ENCODE data around the gene DUS3L.

DNA sequence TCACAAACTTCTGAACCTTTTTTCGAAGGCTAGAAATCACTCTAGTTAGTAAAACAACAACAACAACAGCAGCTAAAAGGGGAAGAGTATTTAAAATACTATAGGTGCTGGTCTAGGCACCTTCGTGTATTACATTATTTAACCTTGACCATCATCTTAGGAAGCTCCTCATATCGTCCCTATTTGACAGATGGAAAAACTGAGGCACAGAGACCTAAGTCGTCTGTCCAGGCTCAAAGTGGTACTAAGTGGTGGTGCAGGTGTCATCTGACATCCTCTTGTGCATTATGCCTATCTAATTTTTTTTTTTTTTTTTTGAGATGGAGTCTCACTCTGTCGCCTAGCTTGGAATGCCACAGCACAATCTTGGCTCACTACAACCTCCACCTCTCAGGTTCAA lies 41.5 kb downstream of the DUS3L start:
- TF ChIP-seq NFYB (CRISPR knock-in tag; conservative IDR thresholded peaks at IDR 0.05; ENCODE audit: low read depth): no peak
- TF ChIP-seq CREM (CRISPR knock-in tag; IDR thresholded peaks at IDR 0.05): no peak
- TF ChIP-seq FOXP1 (CRISPR knock-in tag; IDR thresholded peaks at IDR 0.05; ENCODE audit: borderline replicate concordance): no peak
- TF ChIP-seq, protein P1, sequence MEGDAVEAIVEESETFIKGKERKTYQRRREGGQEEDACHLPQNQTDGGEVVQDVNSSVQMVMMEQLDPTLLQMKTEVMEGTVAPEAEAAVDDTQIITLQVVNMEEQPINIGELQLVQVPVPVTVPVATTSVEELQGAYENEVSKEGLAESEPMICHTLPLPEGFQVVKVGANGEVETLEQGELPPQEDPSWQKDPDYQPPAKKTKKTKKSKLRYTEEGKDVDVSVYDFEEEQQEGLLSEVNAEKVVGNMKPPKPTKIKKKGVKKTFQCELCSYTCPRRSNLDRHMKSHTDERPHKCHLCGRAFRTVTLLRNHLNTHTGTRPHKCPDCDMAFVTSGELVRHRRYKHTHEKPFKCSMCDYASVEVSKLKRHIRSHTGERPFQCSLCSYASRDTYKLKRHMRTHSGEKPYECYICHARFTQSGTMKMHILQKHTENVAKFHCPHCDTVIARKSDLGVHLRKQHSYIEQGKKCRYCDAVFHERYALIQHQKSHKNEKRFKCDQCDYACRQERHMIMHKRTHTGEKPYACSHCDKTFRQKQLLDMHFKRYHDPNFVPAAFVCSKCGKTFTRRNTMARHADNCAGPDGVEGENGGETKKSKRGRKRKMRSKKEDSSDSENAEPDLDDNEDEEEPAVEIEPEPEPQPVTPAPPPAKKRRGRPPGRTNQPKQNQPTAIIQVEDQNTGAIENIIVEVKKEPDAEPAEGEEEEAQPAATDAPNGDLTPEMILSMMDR (IDR thresholded peaks at IDR 0.05): no peak
- no peak for TF ChIP-seq ZNF423 (CRISPR knock-in tag; IDR thresholded peaks at IDR 0.05)
- no peak for TF ChIP-seq NFE2L1 (CRISPR knock-in tag; IDR thresholded peaks at IDR 0.05)
- TF ChIP-seq, protein P2, sequence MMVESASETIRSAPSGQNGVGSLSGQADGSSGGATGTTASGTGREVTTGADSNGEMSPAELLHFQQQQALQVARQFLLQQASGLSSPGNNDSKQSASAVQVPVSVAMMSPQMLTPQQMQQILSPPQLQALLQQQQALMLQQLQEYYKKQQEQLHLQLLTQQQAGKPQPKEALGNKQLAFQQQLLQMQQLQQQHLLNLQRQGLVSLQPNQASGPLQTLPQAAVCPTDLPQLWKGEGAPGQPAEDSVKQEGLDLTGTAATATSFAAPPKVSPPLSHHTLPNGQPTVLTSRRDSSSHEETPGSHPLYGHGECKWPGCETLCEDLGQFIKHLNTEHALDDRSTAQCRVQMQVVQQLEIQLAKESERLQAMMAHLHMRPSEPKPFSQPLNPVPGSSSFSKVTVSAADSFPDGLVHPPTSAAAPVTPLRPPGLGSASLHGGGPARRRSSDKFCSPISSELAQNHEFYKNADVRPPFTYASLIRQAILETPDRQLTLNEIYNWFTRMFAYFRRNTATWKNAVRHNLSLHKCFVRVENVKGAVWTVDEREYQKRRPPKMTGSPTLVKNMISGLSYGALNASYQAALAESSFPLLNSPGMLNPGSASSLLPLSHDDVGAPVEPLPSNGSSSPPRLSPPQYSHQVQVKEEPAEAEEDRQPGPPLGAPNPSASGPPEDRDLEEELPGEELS (CRISPR knock-in tag; IDR thresholded peaks at IDR 0.05): no peak
- no peak for TF ChIP-seq SMAD4 (CRISPR knock-in tag; IDR thresholded peaks at IDR 0.05)
- TF ChIP-seq, protein P3, sequence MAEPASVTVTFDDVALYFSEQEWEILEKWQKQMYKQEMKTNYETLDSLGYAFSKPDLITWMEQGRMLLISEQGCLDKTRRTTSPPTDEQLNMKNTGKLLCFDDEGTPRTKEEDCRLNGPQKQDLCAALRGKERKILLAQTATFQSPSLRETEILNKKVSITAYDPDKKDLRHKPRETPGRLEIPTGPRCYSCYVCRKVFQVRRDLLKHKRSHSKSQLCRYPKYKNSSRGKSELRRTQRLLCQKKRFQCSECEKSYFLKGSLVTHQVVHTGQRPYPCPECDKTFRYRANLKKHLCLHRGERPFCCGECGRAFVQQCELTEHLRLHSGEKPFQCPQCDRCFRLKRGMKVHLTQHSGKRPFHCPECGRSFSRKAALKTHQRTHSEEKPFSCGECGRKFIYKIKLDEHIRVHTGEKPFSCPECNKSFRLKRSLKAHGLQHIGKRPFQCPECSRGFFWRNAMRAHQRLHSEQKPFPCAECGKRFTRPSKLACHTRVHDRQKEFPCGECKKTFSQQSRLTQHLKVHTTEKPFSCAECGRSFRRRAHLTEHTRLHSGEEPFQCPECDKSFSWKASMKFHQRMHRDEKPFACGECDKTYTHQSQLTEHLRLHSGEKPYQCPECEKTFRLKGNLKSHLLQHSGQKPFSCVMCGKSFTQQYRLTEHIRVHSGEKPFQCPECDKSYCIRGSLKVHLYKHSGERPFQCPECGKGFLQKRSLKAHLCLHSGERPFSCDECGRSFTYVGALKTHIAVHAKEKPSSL (CRISPR knock-in tag; conservative IDR thresholded peaks at IDR 0.05): no peak
- TF ChIP-seq IRF2 (CRISPR knock-in tag; IDR thresholded peaks at IDR 0.05; ENCODE audit: borderline replicate concordance, low read depth): no peak
- TF ChIP-seq NR1H2 (CRISPR knock-in tag; IDR thresholded peaks at IDR 0.05): no peak
- TF ChIP-seq RELA (CRISPR knock-in tag; IDR thresholded peaks at IDR 0.05; ENCODE audit: borderline replicate concordance): no peak

Data from WTC11 (cell line).